H7 (cell line): ENCODE results near the gene TSHR. TPM values are rescaled to one million over a fixed set of nuclear protein-coding genes. Genes with fewer than 3 reads are reported as not detected.
"Not testable (repeated sequence)": the region's sequence is repeated elsewhere in the genome, so short reads cannot be mapped to it uniquely, and the experiment has no call there.

Source experiments
- DNase-seq: peaks from one replicate; pipeline ENCODE4 v3.0.0; 2012
- H3K27me3 ChIP-seq: 2 replicates; pipeline ENCODE4 v1.6.0; 2011; ENCODE audit warnings: mild to moderate bottlenecking, low read length; ENCODE audit not compliant: control insufficient read depth, insufficient read depth
- H3K36me3 ChIP-seq: replicated peaks from 2 replicates; pipeline ENCODE4 v1.5.1; 2011; ENCODE audit warnings: low read length; ENCODE audit not compliant: control insufficient read depth, insufficient read depth
- H3K4me3 ChIP-seq: 2 replicates; pipeline ENCODE4 v1.5.1; 2011; ENCODE audit warnings: low read depth, mild to moderate bottlenecking, control low read depth, low read length, moderate library complexity; ENCODE audit not compliant: insufficient read depth
- total RNA-seq: library from RNA; depleted of rRNA; stranded (reverse); fragments of >200 nt; shearing (Covaris generic); gene quantifications from 2 replicates; pipeline ENCODE4 v1.2.3, GENCODE V29; 2014

TSHR gene
- total RNA-seq, 1 experiment from 2014 or later: not detected

DNA sequence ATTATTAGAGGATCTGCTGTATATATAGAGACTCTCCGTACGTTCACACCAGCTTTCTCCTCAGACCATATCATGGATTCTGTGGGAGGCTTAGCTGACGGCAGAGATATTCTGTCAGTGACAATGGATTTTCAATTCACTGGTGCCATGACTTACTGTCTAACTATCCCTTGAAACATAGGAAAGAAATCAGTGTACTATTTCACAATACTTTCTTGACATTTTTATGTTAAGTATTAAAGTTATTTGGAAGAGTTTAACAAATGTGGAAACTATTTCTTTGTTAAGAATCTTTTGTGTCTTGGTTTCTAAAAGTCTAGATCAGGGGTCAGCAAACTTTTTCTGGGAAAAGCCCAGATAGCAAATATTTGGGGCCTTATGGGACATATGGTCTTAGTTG lies 146.8 kb downstream of the TSHR start:
- no peak overlapping the region for H3K4me3 ChIP-seq
- no peak for DNase-seq
- no peaks in the 10 kb centered on the region for H3K36me3 ChIP-seq
- no peaks in the 10 kb centered on the region for H3K27me3 ChIP-seq

DNA sequence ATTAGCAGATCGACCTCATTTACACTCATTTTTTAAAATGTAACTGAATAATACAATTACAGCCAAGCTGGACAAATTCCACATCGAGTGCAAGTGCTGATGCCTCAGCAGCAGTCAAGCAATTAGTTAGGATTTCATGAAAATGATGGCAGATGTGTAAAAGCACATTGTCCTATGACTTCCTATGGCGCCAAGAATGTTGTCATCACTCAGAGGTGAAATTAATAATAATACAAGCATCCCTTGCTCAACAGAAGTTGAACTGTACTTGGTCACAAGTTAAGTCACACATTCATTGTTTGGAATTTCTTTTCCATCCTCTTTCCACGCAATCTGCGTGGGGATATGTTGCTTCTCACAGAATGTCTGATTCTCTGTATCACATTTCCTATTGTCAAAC lies 148.0 kb downstream of the TSHR start:
- no peaks in the 10 kb centered on the region for H3K36me3 ChIP-seq
- DNase-seq: no peak
- no peak overlapping the region for H3K4me3 ChIP-seq
- H3K27me3 ChIP-seq: no peaks in the 10 kb centered on the region

DNA sequence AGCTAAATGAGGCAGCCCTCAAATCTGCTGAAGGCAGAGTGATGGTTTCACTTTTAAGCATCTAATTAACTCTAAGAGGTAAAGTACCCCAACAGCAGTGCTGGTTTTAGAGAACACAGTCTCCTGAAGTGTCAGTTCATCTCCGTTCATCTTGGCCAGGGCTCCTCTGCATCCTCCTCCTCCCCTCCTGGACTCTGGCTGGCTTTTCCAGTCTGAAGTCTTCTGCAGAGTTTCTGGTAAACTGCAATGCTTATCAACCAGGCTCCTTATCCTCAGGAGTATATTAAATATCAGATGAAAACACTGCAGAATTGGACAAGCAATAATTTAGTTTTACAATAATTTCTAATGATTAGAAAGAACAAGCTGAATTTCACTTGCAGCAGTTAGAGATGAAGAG lies 150.0 kb downstream of the TSHR start:
- Histone ChIP-seq H3K4me3 (no peak overlapping the region), H3K27me3 (no peaks in the 10 kb centered on the region), H3K36me3 (no peaks in the 10 kb centered on the region)
- no peak for DNase-seq

DNA sequence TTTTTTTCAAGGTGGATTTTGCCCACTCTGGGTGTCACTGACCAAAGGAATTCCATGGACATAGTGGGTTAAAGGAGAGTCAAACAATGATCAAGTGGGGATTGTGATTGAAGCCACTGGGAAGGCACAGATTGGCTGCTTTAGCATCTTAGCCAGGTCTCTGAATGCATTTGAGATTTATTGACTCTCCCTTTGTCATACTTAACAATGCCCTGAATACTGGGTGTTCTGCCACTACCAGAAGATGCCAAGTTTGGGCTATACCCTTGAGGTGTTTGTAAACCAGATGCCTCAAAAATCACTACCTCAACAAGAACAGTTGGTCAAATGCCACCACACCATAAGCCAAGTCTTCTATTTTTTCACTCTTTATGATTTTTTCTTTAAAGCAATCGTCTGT lies 150.5 kb downstream of the TSHR start:
- Histone ChIP-seq H3K27me3 (no peaks in the 10 kb centered on the region), H3K36me3 (no peaks in the 10 kb centered on the region), H3K4me3 (no peak overlapping the region)
- DNase-seq: no peak

DNA sequence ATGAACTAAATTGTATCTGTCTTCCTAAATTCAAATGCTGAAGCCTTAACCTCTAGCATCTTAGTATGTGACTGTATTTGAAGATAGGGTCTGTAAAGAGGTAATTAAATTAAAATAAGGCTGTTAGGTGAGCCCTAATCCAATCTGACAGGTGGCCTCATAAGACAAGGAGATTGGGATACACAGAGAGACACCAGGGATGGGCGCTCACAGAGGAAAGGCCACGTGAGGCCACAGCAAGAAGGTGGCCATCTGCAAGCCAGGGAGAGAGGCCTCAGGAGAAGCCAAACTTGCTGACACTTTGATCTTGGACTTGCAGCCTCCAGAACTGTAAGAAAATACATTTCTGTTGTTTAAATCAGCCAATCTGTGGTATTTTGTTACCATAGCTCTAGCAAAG lies 154.8 kb downstream of the TSHR start:
- Histone ChIP-seq H3K4me3 (no peak overlapping the region), H3K36me3 (no peaks in the 10 kb centered on the region), H3K27me3 (no peaks in the 10 kb centered on the region)
- DNase-seq: no peak

DNA sequence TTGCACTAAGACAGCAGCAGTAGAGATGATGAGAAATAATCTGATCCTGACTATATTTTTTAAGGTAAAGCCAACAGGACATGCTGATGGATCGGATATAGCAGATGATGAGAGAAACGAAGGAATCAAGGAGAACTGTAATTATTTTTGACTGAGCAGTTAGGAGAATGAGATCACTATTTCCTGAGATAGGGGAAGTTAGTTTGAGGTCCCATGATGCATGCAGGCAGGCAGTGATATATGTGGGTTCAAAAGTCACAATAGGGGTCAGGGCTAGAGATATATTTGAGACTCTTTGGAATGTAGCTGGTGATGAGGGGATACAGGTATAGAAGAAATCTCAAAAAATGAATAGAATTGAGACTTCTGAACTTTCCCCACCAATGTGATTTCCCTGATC lies 157.8 kb downstream of the TSHR start:
- DNase-seq: no peak
- Histone ChIP-seq H3K4me3 (no peak overlapping the region), H3K36me3 (no peaks in the 10 kb centered on the region), H3K27me3 (no peaks in the 10 kb centered on the region)

DNA sequence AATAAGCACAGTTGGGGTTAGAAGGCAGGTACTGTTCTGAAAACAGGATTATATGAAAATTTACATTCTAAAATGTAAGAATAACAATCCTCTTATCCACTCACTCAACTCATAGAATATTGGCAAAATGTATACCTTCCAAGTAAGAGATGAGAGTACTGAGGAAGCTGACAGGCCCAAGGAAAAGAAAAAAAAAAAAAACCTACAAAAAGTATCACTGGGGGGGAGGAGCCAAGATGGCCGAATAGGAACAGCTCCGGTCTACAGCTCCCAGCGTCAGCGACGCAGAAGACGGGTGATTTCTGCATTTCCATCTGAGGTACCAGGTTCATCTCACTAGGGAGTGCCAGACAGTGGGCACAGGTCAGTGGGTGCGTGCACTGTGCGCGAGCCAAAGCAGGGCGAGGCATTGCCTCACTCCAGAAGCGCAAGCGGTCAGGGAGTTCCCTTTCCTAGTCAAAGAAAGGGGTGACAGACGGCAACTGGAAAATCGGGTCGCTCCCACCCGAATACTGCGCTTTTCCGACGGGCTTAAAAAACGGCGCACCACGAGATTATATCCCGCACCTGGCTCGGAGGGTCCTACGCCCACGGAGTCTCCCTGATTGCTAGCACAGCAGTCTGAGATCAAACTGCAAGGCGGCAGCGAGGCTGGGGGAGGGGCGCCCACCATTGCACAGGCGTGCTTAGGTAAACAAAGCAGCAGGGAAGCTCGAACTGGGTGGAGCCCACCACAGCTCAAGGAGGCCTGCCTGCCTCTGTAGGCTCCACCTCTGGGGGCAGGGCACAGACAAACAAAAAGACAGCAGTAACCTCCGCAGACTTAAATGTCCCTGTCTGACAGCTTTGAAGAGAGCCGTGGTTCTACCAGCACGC lies 158.8 kb downstream of the TSHR start:
- DNase-seq, H3K36me3 ChIP-seq: not testable (repeated sequence)

DNA sequence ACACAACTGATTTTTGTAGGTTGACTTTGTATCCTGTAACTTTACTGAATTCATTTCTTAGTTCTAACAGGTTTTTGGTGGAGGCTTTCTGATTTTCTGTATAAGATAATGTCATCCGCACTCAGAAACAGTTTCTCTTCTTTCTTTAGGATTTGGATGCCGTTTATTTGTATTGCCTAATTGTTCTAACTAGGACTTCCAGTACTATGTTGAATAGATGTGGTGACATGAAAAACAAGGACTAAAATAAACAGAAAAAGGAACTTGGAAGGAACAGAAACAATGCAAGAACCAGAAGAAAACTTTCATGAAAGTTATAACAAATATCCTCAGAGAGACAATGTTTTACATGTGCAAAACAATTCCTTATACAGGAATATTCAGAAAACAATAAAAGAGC lies 165.1 kb downstream of the TSHR start:
- no peaks in the 10 kb centered on the region for H3K36me3 ChIP-seq
- DNase-seq: no peak

More for the DNA sequence above, 158.8 kb downstream of the TSHR start:
- H3K27me3 ChIP-seq: not testable (repeated sequence)
- H3K4me3 ChIP-seq: peak overlapping the region; percentile 21; the same call in 1 of the 2 replicates

DNA sequence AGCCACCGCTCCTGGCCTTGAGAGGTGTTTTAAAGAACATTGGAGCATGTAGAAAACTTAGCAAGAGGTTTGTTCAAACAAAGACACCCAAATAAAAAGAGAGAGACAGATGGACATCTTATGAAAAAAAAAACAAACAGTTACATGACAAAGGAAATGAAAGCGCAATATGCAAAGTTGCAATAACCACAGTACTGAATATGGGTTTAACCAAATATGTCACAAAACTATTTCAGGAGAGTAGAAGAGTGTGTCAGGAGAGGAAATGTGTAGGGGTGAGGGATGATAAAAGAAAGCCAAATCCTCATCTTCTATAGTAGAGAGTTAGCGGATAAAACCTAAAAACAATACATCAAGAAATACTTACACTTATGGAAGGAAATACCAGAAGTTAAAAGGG lies 166.9 kb downstream of the TSHR start:
- no peak for DNase-seq
- H3K27me3 ChIP-seq: no peaks in the 10 kb centered on the region
- H3K4me3 ChIP-seq: no peak overlapping the region
- H3K36me3 ChIP-seq: no peaks in the 10 kb centered on the region

More for the DNA sequence above, 165.1 kb downstream of the TSHR start:
- H3K27me3 ChIP-seq: no peaks in the 10 kb centered on the region
- no peak overlapping the region for H3K4me3 ChIP-seq

DNA sequence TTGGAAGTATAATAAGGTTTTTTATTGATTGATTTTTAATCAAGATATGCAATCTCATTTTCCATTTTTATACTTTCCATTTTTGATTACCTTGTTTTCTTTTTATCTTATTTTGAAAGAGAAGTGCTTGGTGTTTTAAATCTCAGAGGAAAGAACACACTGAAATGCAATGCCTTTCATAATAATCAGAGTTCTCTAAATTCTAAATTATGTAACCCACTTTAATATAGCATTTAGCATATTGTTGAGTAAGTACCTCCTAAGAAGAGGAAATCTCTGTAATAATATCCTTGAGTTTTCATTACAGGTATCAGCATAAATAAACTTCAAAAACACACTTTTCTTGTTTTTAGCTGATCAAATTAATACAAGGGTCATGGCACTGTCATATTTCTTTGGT lies 168.4 kb downstream of the TSHR start:
- H3K27me3 ChIP-seq: no peaks in the 10 kb centered on the region
- H3K36me3 ChIP-seq: no peaks in the 10 kb centered on the region
- DNase-seq: no peak
- H3K4me3 ChIP-seq: no peak overlapping the region

DNA sequence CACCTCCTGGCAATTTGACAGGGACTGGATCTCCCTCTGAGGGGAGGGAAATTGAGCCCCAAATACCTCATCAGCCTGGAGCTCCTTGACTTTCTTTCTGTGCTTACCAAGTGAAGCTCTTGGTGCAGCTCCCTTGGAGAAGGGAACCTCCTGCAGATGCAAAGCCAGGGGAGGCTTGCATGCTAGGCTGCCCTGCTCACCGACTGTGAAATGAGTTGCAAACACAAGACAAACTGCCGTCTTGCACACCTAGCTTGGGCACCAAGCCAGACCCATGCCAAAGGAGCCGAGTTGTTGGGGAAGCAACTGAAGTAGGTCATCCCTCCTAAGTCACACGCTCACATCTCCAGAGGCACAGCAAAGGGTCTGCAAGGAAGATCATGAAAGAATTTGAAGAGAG lies 170.1 kb downstream of the TSHR start:
- DNase-seq: no peak
- H3K27me3 ChIP-seq: no peaks in the 10 kb centered on the region
- H3K4me3 ChIP-seq: no peak overlapping the region
- no peaks in the 10 kb centered on the region for H3K36me3 ChIP-seq

DNA sequence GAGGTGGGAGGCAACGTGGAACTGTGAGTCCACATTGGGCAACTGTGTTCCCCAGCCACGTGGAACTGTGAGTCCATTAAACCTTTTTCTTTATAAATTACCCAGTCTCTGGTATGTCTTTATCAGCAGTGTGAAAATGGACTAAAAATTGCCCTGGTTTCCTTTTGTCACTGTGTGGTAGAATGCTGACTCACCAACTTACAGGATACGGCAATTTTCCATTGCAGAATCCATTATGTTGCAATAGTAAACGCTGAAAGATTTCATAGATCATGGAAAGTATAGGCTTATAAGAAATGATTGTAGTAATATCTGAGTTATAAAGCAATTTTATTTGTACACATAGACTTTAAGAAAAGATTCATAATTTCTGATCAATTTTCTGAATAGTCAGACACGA lies 172.4 kb downstream of the TSHR start:
- no peak for DNase-seq
- no peaks in the 10 kb centered on the region for H3K36me3 ChIP-seq
- H3K27me3 ChIP-seq: no peaks in the 10 kb centered on the region
- no peak overlapping the region for H3K4me3 ChIP-seq

DNA sequence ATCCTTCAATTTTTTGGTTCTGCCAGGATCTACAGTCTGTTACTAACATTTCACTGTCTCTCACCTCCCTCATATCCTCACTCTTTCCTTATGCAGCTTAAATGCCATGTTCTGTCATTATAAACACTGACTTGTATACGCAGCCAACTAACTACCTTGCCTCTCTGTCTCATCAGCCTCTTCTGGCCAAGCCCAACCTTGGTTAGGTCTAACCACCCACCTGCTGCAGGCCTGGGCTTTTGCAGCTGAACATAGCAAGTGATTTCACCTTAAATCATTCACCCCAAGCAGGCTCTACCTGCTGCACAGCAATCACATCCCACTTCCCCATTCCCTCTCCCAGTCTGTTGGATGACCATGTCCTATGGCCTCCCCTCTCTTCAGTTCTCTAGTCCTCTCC lies 173.8 kb downstream of the TSHR start:
- DNase-seq: no peak
- H3K27me3 ChIP-seq: no peaks in the 10 kb centered on the region
- no peaks in the 10 kb centered on the region for H3K36me3 ChIP-seq
- H3K4me3 ChIP-seq: no peak overlapping the region

DNA sequence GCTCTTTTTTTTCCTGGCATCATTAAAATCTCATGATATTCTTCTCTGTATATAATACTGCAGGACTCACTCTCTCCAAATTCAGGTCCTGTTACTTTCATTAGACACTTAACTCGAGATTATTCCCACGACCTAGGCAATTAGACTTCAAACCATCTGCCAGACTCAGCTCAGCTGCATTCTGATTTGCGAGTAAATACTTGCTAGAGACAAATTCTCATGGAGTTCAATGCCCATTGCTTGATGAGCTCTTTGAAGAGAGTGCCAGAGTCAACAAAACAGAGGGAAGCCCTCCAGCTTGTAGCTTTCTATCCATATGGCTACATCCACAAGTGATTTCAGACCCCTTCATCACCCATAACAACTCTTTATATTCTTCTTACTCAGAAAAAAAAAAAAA lies 177.0 kb downstream of the TSHR start:
- Histone ChIP-seq H3K27me3 (no peaks in the 10 kb centered on the region), H3K36me3 (no peaks in the 10 kb centered on the region), H3K4me3 (no peak overlapping the region)
- no peak for DNase-seq

DNA sequence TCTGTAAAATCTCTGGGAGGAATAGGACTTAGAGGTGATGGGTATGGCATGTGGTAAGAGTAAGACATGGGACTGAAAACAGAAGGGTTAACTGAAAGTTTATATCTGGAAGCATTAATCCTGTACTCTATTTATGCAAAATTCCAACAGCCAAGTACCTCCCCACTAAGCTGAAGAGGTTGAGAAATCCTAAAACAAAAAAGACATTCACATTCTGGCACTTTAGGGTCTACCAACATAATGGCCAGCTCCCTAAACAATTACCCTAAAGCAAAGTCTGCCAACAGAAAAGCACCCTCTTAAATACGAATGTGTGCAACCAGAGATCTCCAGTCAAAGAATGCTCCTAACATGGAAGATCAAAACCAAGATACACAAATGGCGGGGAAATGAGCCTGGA lies 178.0 kb downstream of the TSHR start:
- Histone ChIP-seq H3K4me3 (no peak overlapping the region), H3K27me3 (no peaks in the 10 kb centered on the region), H3K36me3 (no peaks in the 10 kb centered on the region)
- no peak for DNase-seq

DNA sequence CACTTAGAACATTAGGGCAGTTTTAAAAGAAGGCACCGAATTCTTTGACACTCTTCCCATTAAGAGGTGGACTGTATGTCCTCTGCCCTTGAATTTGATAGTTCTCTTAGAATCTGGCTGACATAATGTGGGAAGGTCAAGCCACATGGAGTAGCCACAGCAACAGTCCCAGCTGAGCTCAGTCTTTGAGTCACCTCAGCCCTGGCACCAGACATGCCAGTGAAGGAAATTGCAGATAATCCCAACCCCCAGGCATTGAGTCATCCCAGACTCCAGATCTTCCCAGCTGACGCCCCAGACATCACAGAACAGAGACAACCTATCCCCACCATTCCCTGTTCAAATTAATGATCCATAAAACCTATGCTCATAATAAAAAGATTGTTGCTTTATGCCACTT lies 181.9 kb downstream of the TSHR start:
- Histone ChIP-seq H3K4me3 (no peak overlapping the region), H3K36me3 (no peaks in the 10 kb centered on the region), H3K27me3 (no peaks in the 10 kb centered on the region)
- DNase-seq: no peak
